ENCODE results near the gene TRAF1.

The TRAF1 gene

DNA sequence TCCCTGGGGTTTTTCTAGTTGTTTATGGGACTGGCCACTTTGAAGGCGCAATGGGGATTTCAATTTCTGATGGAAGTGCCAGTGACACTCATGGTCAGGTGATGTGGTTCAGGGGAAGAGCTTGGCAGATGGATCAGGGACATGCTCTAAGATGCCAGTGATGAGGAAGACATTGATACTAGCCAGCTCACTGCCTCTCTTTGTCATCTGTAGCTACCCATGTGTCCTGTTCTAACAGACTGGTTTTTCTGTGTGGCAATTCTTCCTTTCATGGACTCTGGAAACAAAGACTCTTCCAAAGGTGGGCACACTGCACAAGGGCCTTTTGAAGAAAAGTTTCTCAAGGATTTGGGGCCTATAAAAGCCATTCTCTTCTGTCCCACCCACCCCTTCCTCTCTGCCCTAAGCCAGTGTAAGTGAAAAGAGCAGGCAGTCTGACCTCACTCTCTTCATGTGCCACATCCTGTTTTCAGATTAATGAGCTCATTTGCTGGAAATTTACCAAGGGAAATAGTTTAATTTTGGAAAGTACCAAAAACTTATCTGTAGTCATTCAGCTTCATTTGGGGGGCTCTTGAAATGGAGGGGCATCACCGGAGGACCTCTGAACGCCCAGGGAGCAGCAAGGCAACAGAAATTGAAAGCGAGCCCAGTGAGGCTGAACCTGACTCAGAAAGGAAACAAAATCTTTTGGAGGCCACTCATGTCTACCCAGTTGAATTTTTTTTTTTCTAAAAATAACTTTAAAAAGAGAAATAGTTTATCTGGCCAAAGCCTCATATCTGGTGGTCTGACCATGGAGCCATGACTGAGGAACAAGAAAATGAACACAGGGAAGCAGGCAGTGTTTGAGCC lies 4.9 kb upstream of the TRAF1 start:
- no peak for TF ChIP-seq CTCF (IDR thresholded peaks at IDR 0.05; ENCODE audit: extremely low read depth, insufficient read depth, missing control alignments)
- in situ Hi-C loops (cut with MboI; ENCODE audit: low pct_unique_long_range_greater_than_20kb, low sequenced_read_pairs, unreplicated experiment), result loop anchor here (25.0 kb wide), 1 partner anchor 169 kb away; no protein-coding TSS in a partner anchor
- DNase-seq (ENCODE audit: low spot score), result peak; percentile 88

DNA sequence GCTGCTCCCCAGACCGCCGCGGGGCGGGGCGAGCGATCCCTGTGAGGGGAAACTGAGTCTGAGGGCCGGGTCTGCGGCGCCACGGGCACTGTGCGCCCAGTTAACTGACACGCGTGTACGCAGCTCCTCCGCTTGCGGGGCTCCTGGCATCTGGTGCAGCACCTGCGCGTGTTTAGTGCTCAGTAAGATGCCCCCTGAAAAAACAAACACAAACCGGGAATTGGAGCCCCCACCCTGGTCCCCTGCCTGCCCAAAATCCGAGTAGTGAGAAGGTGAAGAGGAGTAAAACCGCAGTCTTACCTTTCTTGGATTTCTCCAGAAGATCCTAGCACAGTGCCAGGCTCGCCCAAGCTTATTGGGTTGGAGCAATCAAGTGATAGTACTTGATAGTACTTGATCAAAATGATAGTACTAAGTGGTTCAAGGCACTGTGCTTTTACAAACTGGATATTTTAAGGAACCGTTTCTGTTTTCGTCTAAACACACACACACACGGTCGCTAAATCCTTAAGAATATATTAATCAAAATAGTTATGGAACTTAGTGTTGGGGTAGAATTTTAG lies 2.7 kb upstream of the TRAF1 start:
- DNase-seq (ENCODE audit: low spot score), result no peak
- in situ Hi-C loops (cut with MboI; ENCODE audit: low pct_unique_long_range_greater_than_20kb, low sequenced_read_pairs, unreplicated experiment), result loop anchor here (25.0 kb wide), 1 partner anchor 167 kb away; no protein-coding TSS in a partner anchor
- TF ChIP-seq CTCF (IDR thresholded peaks at IDR 0.05; ENCODE audit: extremely low read depth, insufficient read depth, missing control alignments), result peak; percentile 35

DNA sequence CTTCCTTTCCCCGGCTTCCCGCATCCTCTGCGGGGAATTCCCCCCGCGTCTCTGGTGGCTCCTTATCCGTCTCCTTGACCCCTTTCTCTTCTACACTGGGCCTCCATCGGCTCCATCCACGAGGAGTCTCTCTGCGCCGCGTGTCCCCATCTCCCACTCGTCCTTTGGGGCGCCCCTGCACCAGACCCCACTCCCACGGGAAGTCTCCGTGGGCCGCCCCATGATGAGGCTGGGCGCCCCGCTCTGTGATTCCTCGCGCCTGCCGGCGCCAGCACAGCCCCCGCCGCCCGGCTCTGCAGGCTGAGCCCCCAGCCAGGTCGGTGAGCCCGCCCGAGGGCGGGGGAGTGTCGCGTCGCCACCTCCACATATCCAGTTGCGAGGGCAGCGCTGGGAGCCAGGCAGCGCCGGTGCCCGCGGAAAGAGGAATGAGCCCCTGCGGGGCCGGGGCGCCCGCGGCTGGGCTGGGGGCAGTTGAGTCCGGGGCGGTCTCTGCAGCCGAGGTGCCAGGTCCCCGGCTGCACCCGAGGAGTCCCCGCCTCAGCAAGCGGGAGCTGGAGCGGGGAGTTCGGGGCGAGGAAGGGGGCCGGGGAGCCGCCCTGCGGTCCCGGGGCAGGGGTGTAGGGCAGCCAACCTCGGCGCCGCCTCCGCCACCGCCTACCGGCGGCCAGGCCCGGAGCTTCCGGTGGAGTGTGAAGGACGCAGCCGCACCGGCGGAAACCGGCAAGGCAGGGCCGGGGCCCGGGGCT lies 2.1 kb upstream of the TRAF1 start:
- peak; percentile 79 for DNase-seq (ENCODE audit: low spot score)
- in situ Hi-C loops (cut with MboI; ENCODE audit: low pct_unique_long_range_greater_than_20kb, low sequenced_read_pairs, unreplicated experiment), result loop anchor here (25.0 kb wide), 1 partner anchor 166 kb away; no protein-coding TSS in a partner anchor

GRCh38 chr9:120928015-120928482 lies 1.5 kb upstream of the TRAF1 start:
- no peak for TF ChIP-seq CTCF (IDR thresholded peaks at IDR 0.05; ENCODE audit: extremely low read depth, insufficient read depth, missing control alignments)
- in situ Hi-C loops (cut with MboI; ENCODE audit: low pct_unique_long_range_greater_than_20kb, low sequenced_read_pairs, unreplicated experiment), result loop anchor here (25.0 kb wide), 1 partner anchor 166 kb away; no protein-coding TSS in a partner anchor
- no peak for DNase-seq (ENCODE audit: low spot score)

More for the DNA sequence above, 2.1 kb upstream of the TRAF1 start:
- TF ChIP-seq CTCF (IDR thresholded peaks at IDR 0.05; ENCODE audit: extremely low read depth, insufficient read depth, missing control alignments), result no peak

- in situ Hi-C loops (cut with MboI; ENCODE audit: low pct_unique_long_range_greater_than_20kb, low sequenced_read_pairs, unreplicated experiment), result loop anchor here (25.0 kb wide), 1 partner anchor 165 kb away; no protein-coding TSS in a partner anchor
- TF ChIP-seq CTCF (IDR thresholded peaks at IDR 0.05; ENCODE audit: extremely low read depth, insufficient read depth, missing control alignments), result no peak
- DNase-seq (ENCODE audit: low spot score), result no peak
These were observed 846 bp upstream of the TRAF1 start for GRCh38 chr9:120927269-120928014.

Data from GM13977 (cell line).